WTC11 (cell line): ENCODE results near the gene SLC39A7. TPM values are rescaled to one million over a fixed set of nuclear protein-coding genes. Genes with fewer than 3 reads are reported as not detected.

Experiments used
- ATAC-seq: fragments of 200-7000 bp; cut with Tn5 transposase; 2 replicates; pipeline ENCODE4 v1.10.0; 2021; ENCODE audit warnings: mild to moderate bottlenecking, moderate library complexity
- CTCF ChIA-PET: fragments of 300-600 bp; sonication (Branson Sonifier 250); formaldehyde crosslinking; loops from one replicate; lab custom pipeline; 2021; ENCODE audit warnings: antibody characterized with exemption; lab: Charles Lee
- POLR2A ChIA-PET: fragments of 350-600 bp; sonication (Branson Sonifier 250); formaldehyde crosslinking; loops from one replicate; lab custom pipeline; 2021; ENCODE audit warnings: antibody characterized with exemption; lab: Charles Lee
- DNase-seq: peaks from one replicate; pipeline ENCODE4 v3.0.0; 2021; ENCODE audit warnings: low spot score
- H3K27ac Mint-ChIP-seq: 2 replicates; pipeline ENCODE4 v1.8.0; 2021; ENCODE audit warnings: mixed read lengths
- H3K27me3 Mint-ChIP-seq: 2 replicates; pipeline ENCODE4 v1.8.0; 2021; ENCODE audit warnings: low read depth, mild to moderate bottlenecking, moderate library complexity, mixed read lengths
- H3K36me3 Mint-ChIP-seq: 2 replicates; pipeline ENCODE4 v1.8.0; 2021; ENCODE audit warnings: mixed read lengths
- H3K4me1 Mint-ChIP-seq: 2 replicates; pipeline ENCODE4 v1.8.0; 2022; ENCODE audit warnings: mixed read lengths
- H3K4me3 Mint-ChIP-seq: 2 replicates; pipeline ENCODE4 v1.8.0; 2021; ENCODE audit warnings: mild to moderate bottlenecking, moderate library complexity, mixed read lengths
- H3K9me3 Mint-ChIP-seq: 2 replicates; pipeline ENCODE4 v1.8.0; 2021; ENCODE audit warnings: mixed read lengths
- AR ChIP-seq: fragments of 250-450 bp; sonication (Bioruptor Pico); IDR thresholded peaks from 2 replicates; pipeline ENCODE4 v1.9.0; 2021; ENCODE audit warnings: mild to moderate bottlenecking
- CREB1 ChIP-seq: sonication (generic); formaldehyde crosslinking; IDR thresholded peaks from 2 replicates; pipeline ENCODE4 v1.8.0; 2023; ENCODE audit warnings: mild to moderate bottlenecking, missing genetic modification reagents
- HMGA2 ChIP-seq: fragments of 250-450 bp; sonication (Bioruptor Pico); IDR thresholded peaks from 2 replicates; pipeline ENCODE4 v1.4.0; 2021; ENCODE audit warnings: mild to moderate bottlenecking, moderate library complexity
- MAX ChIP-seq: sonication (generic); formaldehyde crosslinking; IDR thresholded peaks from 2 replicates; pipeline ENCODE4 v1.8.0; 2022; ENCODE audit warnings: mild to moderate bottlenecking, missing genetic modification reagents
- MXD4 ChIP-seq: fragments of 250-450 bp; sonication (Bioruptor Pico); IDR thresholded peaks from 2 replicates; pipeline ENCODE4 v1.8.0; 2021; ENCODE audit warnings: mild to moderate bottlenecking, moderate library complexity, borderline replicate concordance
- PRDM15 ChIP-seq: sonication (generic); formaldehyde crosslinking; IDR thresholded peaks from 2 replicates; pipeline ENCODE4 v1.8.0; 2022; ENCODE audit warnings: missing genetic modification reagents
- TEAD1 ChIP-seq: sonication (generic); formaldehyde crosslinking; IDR thresholded peaks from 2 replicates; pipeline ENCODE4 v1.8.0; 2022; ENCODE audit warnings: mild to moderate bottlenecking, missing genetic modification reagents
- TEAD4 ChIP-seq: sonication (generic); formaldehyde crosslinking; IDR thresholded peaks from 2 replicates; pipeline ENCODE4 v1.8.0; 2022; ENCODE audit warnings: mild to moderate bottlenecking, missing genetic modification reagents
- ZMAT4 ChIP-seq: fragments of 250-450 bp; sonication (Bioruptor Pico); IDR thresholded peaks from 2 replicates; pipeline ENCODE4 v1.9.0; 2021; ENCODE audit warnings: mild to moderate bottlenecking
- ZNF232 ChIP-seq: sonication (generic); formaldehyde crosslinking; IDR thresholded peaks from 2 replicates; pipeline ENCODE4 v1.8.0; 2022; ENCODE audit warnings: mild to moderate bottlenecking, missing genetic modification reagents
- ZNF416 ChIP-seq: fragments of 250-450 bp; sonication (Bioruptor Pico); IDR thresholded peaks from 2 replicates; pipeline ENCODE4 v1.9.0; 2021; ENCODE audit warnings: mild to moderate bottlenecking, inconsistent platforms
- ZNF423 ChIP-seq: fragments of 250-450 bp; sonication (Bioruptor Pico); IDR thresholded peaks from 2 replicates; pipeline ENCODE4 v2.1.2; 2022; ENCODE audit warnings: mild to moderate bottlenecking, moderate library complexity
- ZNF512 ChIP-seq: sonication (generic); formaldehyde crosslinking; IDR thresholded peaks from 2 replicates; pipeline ENCODE4 v1.8.1; 2022; ENCODE audit warnings: missing genetic modification reagents, borderline replicate concordance
- ZSCAN18 ChIP-seq: fragments of 250-450 bp; sonication (Bioruptor Pico); IDR thresholded peaks from 2 replicates; pipeline ENCODE4 v2.1.2; 2022; ENCODE audit warnings: mild to moderate bottlenecking, moderate library complexity
- total RNA-seq: library from RNA; stranded (reverse); gene quantifications from 3 replicates; pipeline ENCODE4 v1.2.3, GENCODE V29; 2021

SLC39A7 gene
- total RNA-seq, 1 experiment from 2014 or later = 163 TPM

GRCh38 chr6:33156561-33156960 lies 44.1 kb upstream of the SLC39A7 start:
- Mint-ChIP-seq H3K4me3 (no peak overlapping the region), H3K27ac (no peak overlapping the region), H3K27me3 (peaks cover 20% of the 10 kb centered on the region), H3K9me3 (peaks cover 12% of the 10 kb centered on the region), H3K4me1 (peaks cover 11% of the 10 kb centered on the region), H3K36me3 (peaks cover 12% of the 10 kb centered on the region)
- CTCF ChIA-PET = interaction anchor here (0.6 to 2.0 kb wide), 4 partner anchors 13 to 92 kb away, joined by 3 to 7 read pairs (median 4); partner anchors contain the start of gene HSD17B8
- ATAC-seq (no peak), DNase-seq (no peak)
- TF ChIP-seq CREB1 (CRISPR knock-in tag) = no peak
- no peak for TF ChIP-seq ZNF512
- TF ChIP-seq AR (CRISPR knock-in tag) = no peak
- no peak for TF ChIP-seq MAX
- no peak for TF ChIP-seq ZSCAN18 (CRISPR knock-in tag)
- POLR2A ChIA-PET = interaction anchor here (0.6 kb wide), 1 partner anchor 178 kb away, joined by 3 read pairs; no protein-coding TSS in a partner anchor

- Mint-ChIP-seq H3K36me3 (peaks cover 8% of the 10 kb centered on the region), H3K4me1 (peaks cover 14% of the 10 kb centered on the region), H3K27ac (no peak overlapping the region), H3K4me3 (no peak overlapping the region), H3K9me3 (peaks cover 8% of the 10 kb centered on the region), H3K27me3 (peaks cover 22% of the 10 kb centered on the region)
- CTCF ChIA-PET = interaction anchor here (0.6 to 2.0 kb wide), 5 partner anchors 9 to 91 kb away, joined by 3 to 7 read pairs (median 4); partner anchors contain the start of gene HSD17B8
- POLR2A ChIA-PET = interaction anchor here (0.6 kb wide), 1 partner anchor 178 kb away, joined by 3 read pairs; no protein-coding TSS in a partner anchor
- no peak for ATAC-seq
- TF ChIP-seq PRDM15 (no peak), ZNF423 (no peak), MXD4 (no peak), HMGA2 (CRISPR knock-in tag) (no peak), ZMAT4 (CRISPR knock-in tag) (no peak), ZNF416 (CRISPR knock-in tag) (no peak), TEAD4 (no peak), TEAD1 (CRISPR knock-in tag) (no peak), ZNF232 (no peak)
- DNase-seq = no peak
Observed at GRCh38 chr6:33156964-33157363, 43.7 kb upstream of the SLC39A7 start.
